ENCODE measurements around the gene ARL2. TPM values are rescaled to one million over a fixed set of nuclear protein-coding genes. Genes with fewer than 3 reads are reported as not detected.

Gene ARL2
- total RNA-seq, 4 donors from 2014 or later: 101 to 260 (median 110) TPM

Small RNA genes lying within 50 kb of the gene (microRNA-seq; reads per million reads assigned to microRNA genes)
- gene MIR6879 (ENCODE audit: borderline number of aligned reads in 1 of 2, borderline replicate concordance in 2 of 2): 0 to 0.68 reads per million in 2 donors

Other genes with a start within 250 kb of the ARL2 start
- gene SF1, start 235.6 kb upstream of the ARL2 start, total RNA-seq: 100 to 1,000 TPM; 130 to 327 (median 178) TPM
- 10 to 100 TPM in 3 of 4 donors, 1 to 10 TPM in 1; 9.3 to 29.8 (median 19.5) TPM for gene MAP4K2, start 210.9 kb upstream of the ARL2 start, total RNA-seq
- gene MEN1, start 203.6 kb upstream of the ARL2 start, total RNA-seq: 10 to 100 TPM; 20.5 to 42.7 (median 32.2) TPM
- gene CDC42BPG, start 169.5 kb upstream of the ARL2 start, total RNA-seq: 10 to 100 TPM; 40.3 to 81.3 (median 50.1) TPM
- gene EHD1, start 135.5 kb upstream of the ARL2 start, total RNA-seq: 10 to 100 TPM; 81.0 to 98.9 (median 90.5) TPM
- 100 to 1,000 TPM in 1 of 4 donors, 10 to 100 TPM in 3; 73.8 to 118 (median 91.2) TPM for gene ATG2A, start 97.0 kb upstream of the ARL2 start, total RNA-seq
- gene PPP2R5B, start 89.5 kb upstream of the ARL2 start, total RNA-seq: 10 to 100 TPM; 21.8 to 43.6 (median 34.0) TPM
- not detected for gene GPHA2, start 78.3 kb upstream of the ARL2 start, total RNA-seq
- not detected for gene MAJIN, start 42.1 kb upstream of the ARL2 start, total RNA-seq
- under 1 TPM in 2 of 4 donors, not detected in 2; 0.15 to 0.62 TPM for gene BATF2, start 17.2 kb upstream of the ARL2 start, total RNA-seq
- gene SNX15, start 13.3 kb downstream of the ARL2 start, total RNA-seq: 10 to 100 TPM; 16.9 to 48.0 (median 22.7) TPM
- gene SAC3D1, start 27.1 kb downstream of the ARL2 start, total RNA-seq: 10 to 100 TPM; 11.6 to 15.1 (median 12.9) TPM
- gene NAALADL1, start 44.4 kb downstream of the ARL2 start, total RNA-seq: 10 to 100 TPM in 2 of 4 donors, 1 to 10 TPM in 2; 1.5 to 11.9 (median 9.7) TPM
- 1 to 10 TPM; 1.0 to 2.4 (median 1.7) TPM for gene CDCA5, start 69.9 kb downstream of the ARL2 start, total RNA-seq
- gene ZFPL1, start 70.1 kb downstream of the ARL2 start, total RNA-seq: 10 to 100 TPM; 45.8 to 72.3 (median 54.8) TPM
- 100 to 1,000 TPM; 373 to 932 (median 648) TPM for gene VPS51, start 82.1 kb downstream of the ARL2 start, total RNA-seq
- 100 to 1,000 TPM; 118 to 374 (median 160) TPM for gene TM7SF2, start 97.7 kb downstream of the ARL2 start, total RNA-seq
- gene ZNHIT2, start 103.5 kb downstream of the ARL2 start, total RNA-seq: 10 to 100 TPM; 10.7 to 24.9 (median 17.7) TPM
- gene FAU, start 108.0 kb downstream of the ARL2 start, total RNA-seq: 1,000 to 10,000 TPM in 2 of 4 donors, 100 to 1,000 TPM in 2; 574 to 1,562 (median 887) TPM
- gene MRPL49, start 108.2 kb downstream of the ARL2 start, total RNA-seq: 100 to 1,000 TPM in 1 of 4 donors, 10 to 100 TPM in 3; 61.0 to 107 (median 82.4) TPM
- 10 to 100 TPM; 21.9 to 60.3 (median 47.8) TPM for gene SYVN1, start 120.4 kb downstream of the ARL2 start, total RNA-seq
- not detected for gene SPDYC, start 156.1 kb downstream of the ARL2 start, total RNA-seq
- gene CAPN1, start 167.8 kb downstream of the ARL2 start, total RNA-seq: 100 to 1,000 TPM; 284 to 464 (median 363) TPM
- 10 to 100 TPM in 1 of 4 donors, 1 to 10 TPM in 3; 6.7 to 11.2 (median 7.6) TPM for gene POLA2, start 247.8 kb downstream of the ARL2 start, total RNA-seq